Stimulated activated CD8-positive, alpha-beta memory T cell treated with anti-CD3 and anti-CD28 coated beads, Interleukin-2, amount 100 ng/mL, for 48 hours (primary cell): ENCODE results near the gene EPN2.

Source experiments
- DNase-seq, 2 donors: peaks; one replicate each; pipeline ENCODE4 v3.0.0-alpha.2; 2020; ENCODE audit warnings: low read depth in 2 of 2

EPN2 gene

GRCh38 chr17:19311421-19312215 lies 74.5 kb downstream of the EPN2 start:
- DNase-seq, result no peak

- no peak for DNase-seq
These were observed 75.2 kb downstream of the EPN2 start for GRCh38 chr17:19312406-19312805.

GRCh38 chr17:19313066-19313745 lies 76.0 kb downstream of the EPN2 start:
- no peak for DNase-seq

GRCh38 chr17:19313746-19314651 lies 76.8 kb downstream of the EPN2 start:
- no peak for DNase-seq

GRCh38 chr17:19315104-19315503 lies 77.9 kb downstream of the EPN2 start:
- DNase-seq, result no peak

- DNase-seq, result no peak
These were observed 79.7 kb downstream of the EPN2 start for GRCh38 chr17:19316761-19317358.

- no peak for DNase-seq
These were observed 80.4 kb downstream of the EPN2 start for GRCh38 chr17:19317359-19318095.

GRCh38 chr17:19318611-19319010 lies 81.4 kb downstream of the EPN2 start:
- no peak for DNase-seq

GRCh38 chr17:19319771-19320505 lies 82.8 kb downstream of the EPN2 start:
- no peak for DNase-seq

GRCh38 chr17:19320876-19321275 lies 83.7 kb downstream of the EPN2 start:
- no peak for DNase-seq

GRCh38 chr17:19321481-19322128 lies 84.4 kb downstream of the EPN2 start:
- no peak for DNase-seq

- DNase-seq, result no peak
These were observed 85.0 kb downstream of the EPN2 start for GRCh38 chr17:19322129-19322505.

- no peak for DNase-seq
These were observed 85.7 kb downstream of the EPN2 start for GRCh38 chr17:19322861-19323260.

- DNase-seq, result no peak
These were observed 88.4 kb downstream of the EPN2 start for GRCh38 chr17:19325542-19325941.

- DNase-seq, result no peak
These were observed 90.0 kb downstream of the EPN2 start for GRCh38 chr17:19327031-19327783.

GRCh38 chr17:19328441-19329061 lies 91.4 kb downstream of the EPN2 start:
- DNase-seq, result no peak

GRCh38 chr17:19329136-19329535 lies 92.0 kb downstream of the EPN2 start:
- DNase-seq, result no peak

- no peak for DNase-seq
These were observed 92.7 kb downstream of the EPN2 start for GRCh38 chr17:19329839-19330238.

GRCh38 chr17:19330271-19330670 lies 93.1 kb downstream of the EPN2 start:
- no peak for DNase-seq
